HL-60 (cell line): ENCODE measurements around the gene AKAP8L.

Source experiments
- CTCF ChIP-seq: IDR thresholded peaks from one replicate; pipeline ENCODE4 v1.5.1; 2011; ENCODE audit warnings: low read length, control low read depth, inconsistent platforms; ENCODE audit not compliant: insufficient read depth
- GABPA ChIP-seq: IDR thresholded peaks from 2 replicates; pipeline ENCODE4 v1.6.1; 2012; ENCODE audit warnings: low read depth
- POLR2AphosphoS5 ChIP-seq: IDR thresholded peaks from 2 replicates; pipeline ENCODE4 v1.6.1; 2012; ENCODE audit warnings: low read depth
- REST ChIP-seq: IDR thresholded peaks from 2 replicates; pipeline ENCODE4 v1.6.1; 2012; ENCODE audit warnings: low read depth; ENCODE audit not compliant: insufficient replicate concordance
- SPI1 ChIP-seq: IDR thresholded peaks from 2 replicates; pipeline ENCODE4 v1.6.1; 2012; ENCODE audit warnings: low read depth, mild to moderate bottlenecking, borderline replicate concordance

GRCh38 chr19:15430526-15431120, 11.8 kb upstream of the AKAP8L start:
- TF ChIP-seq CTCF (no peak), POLR2AphosphoS5 (no peak), GABPA (no peak), REST (no peak), SPI1 (no peak)
